Caco-2 (cell line): ENCODE data around the gene PAGE4. TPM values are rescaled to one million over a fixed set of nuclear protein-coding genes. Genes with fewer than 3 reads are reported as not detected.
A peak's percentile ranks its signal among the peaks of the same experiment; 100 is the strongest.

ENCODE experiments used
- Bru-seq: library from RNA; stranded (reverse); fragments of 400-500 nt; gene quantifications from one replicate; lab custom pipeline; 2021; lab: Mats Ljungman, UMichigan
- BruChase-seq, 2 experiments: library from RNA; stranded (reverse); fragments of 400-500 nt; gene quantifications; one replicate each; lab custom pipeline; 2021; lab: Mats Ljungman, UMichigan
- BruUV-seq: library from RNA; stranded (reverse); fragments of 400-500 nt; replicated peaks from 2 replicates; lab custom pipeline; 2021; lab: Mats Ljungman, UMichigan
- CTCF ChIA-PET: fragments of 300-600 bp; sonication (Branson Sonifier 250); formaldehyde crosslinking; loops from one replicate; lab custom pipeline; 2022; ENCODE audit warnings: antibody characterized with exemption; lab: Charles Lee
- POLR2A ChIA-PET: fragments of 300-600 bp; sonication (Branson Sonifier 250); formaldehyde crosslinking; loops from one replicate; lab custom pipeline; 2022; ENCODE audit warnings: antibody characterized with exemption; lab: Charles Lee
- DNase-seq, 2 experiments: peaks; one replicate each; pipeline versions ENCODE4 v3.0.0 to v3.0.0-alpha.2; 2020 to 2022
- H3K27me3 ChIP-seq: replicated peaks from 2 replicates; pipeline ENCODE4 v1.6.0; 2011; ENCODE audit warnings: low read length; ENCODE audit not compliant: control insufficient read depth, insufficient read depth
- H3K36me3 ChIP-seq: 2 replicates; pipeline ENCODE4 v1.5.1; 2011; ENCODE audit warnings: low read length; ENCODE audit not compliant: control insufficient read depth, insufficient read depth
- H3K4me1 ChIP-seq: fragments of 250-450 bp; sonication (Bioruptor Pico); 2 replicates; pipeline ENCODE4 v1.5.1; 2020; ENCODE audit warnings: mild to moderate bottlenecking
- H3K4me3 ChIP-seq: 2 replicates; pipeline ENCODE4 v1.5.1; 2011; ENCODE audit warnings: low read depth, mild to moderate bottlenecking, control low read depth, low read length
- H3K9me3 ChIP-seq: fragments of 250-450 bp; sonication (Bioruptor Pico); 2 replicates; pipeline ENCODE4 v1.5.1; 2020; ENCODE audit warnings: mild to moderate bottlenecking, moderate library complexity
- H3K27ac Mint-ChIP-seq: one replicate; pipeline ENCODE4 v1.8.0; 2022; ENCODE audit warnings: mixed read lengths; ENCODE audit not compliant: unreplicated experiment
- H3K27me3 Mint-ChIP-seq: one replicate; pipeline ENCODE4 v1.8.0; 2022; ENCODE audit warnings: mixed read lengths; ENCODE audit not compliant: insufficient read depth, unreplicated experiment
- H3K36me3 Mint-ChIP-seq: one replicate; pipeline ENCODE4 v1.8.0; 2022; ENCODE audit warnings: mild to moderate bottlenecking, mixed read lengths; ENCODE audit not compliant: insufficient read depth, unreplicated experiment
- H3K4me1 Mint-ChIP-seq: one replicate; pipeline ENCODE4 v1.8.0; 2022; ENCODE audit warnings: low read depth, mixed read lengths; ENCODE audit not compliant: unreplicated experiment
- H3K4me3 Mint-ChIP-seq: one replicate; pipeline ENCODE4 v1.8.0; 2022; ENCODE audit warnings: mild to moderate bottlenecking, moderate library complexity, mixed read lengths; ENCODE audit not compliant: unreplicated experiment
- H3K9me3 Mint-ChIP-seq: one replicate; pipeline ENCODE4 v1.8.0; 2022; ENCODE audit warnings: mixed read lengths; ENCODE audit not compliant: unreplicated experiment
- intact Hi-C: fragments of 100-400 bp; cut with micrococcal nuclease; formaldehyde crosslinking; loops from one replicate; pipeline ENCODE4 v1.10.0; 2022; ENCODE audit not compliant: unreplicated experiment
- long read RNA-seq: library from polyadenylated mRNA; stranded (forward); transcript quantifications from one replicate; pipeline ENCODE4 v2.0.0, GENCODE V29; 2022
- total RNA-seq: library from RNA; stranded (reverse); gene quantifications from 2 replicates; pipeline ENCODE4 v1.2.3, GENCODE V29; 2022
- TF ChIP-seq, protein P1 (sequence below), 2 experiments: fragments of 200-600 bp in 1 of 2; IDR thresholded peaks; 1 replicate in 1 of 2; 2 replicates in 1 of 2; pipeline versions ENCODE4 v1.5.1 to v1.8.0; 2011 to 2022; ENCODE audit warnings: antibody characterized with exemption in 1 of 2, control low read depth in 1 of 2, inconsistent platforms in 1 of 2, low read depth in 1 of 2, low read length in 1 of 2, mild to moderate bottlenecking in 1 of 2, moderate library complexity in 1 of 2; ENCODE audit not compliant: insufficient read depth in 1 of 2, severe bottlenecking in 1 of 2, unreplicated experiment in 1 of 2

The PAGE4 gene, protein sequence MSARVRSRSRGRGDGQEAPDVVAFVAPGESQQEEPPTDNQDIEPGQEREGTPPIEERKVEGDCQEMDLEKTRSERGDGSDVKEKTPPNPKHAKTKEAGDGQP
- total RNA-seq (22.4 and 31.2 TPM in 2 replicates), Bru-seq, nascent RNA (percentile 42 among the genes with signal in this experiment), BruChase-seq, experiment 1, labeled RNA remaining after a 2-hour chase (percentile 43 among the genes with signal in this experiment), BruChase-seq, experiment 2, labeled RNA remaining after a 6-hour chase (percentile 54 among the genes with signal in this experiment)
- long read RNA-seq, transcript PAGE4-201 (5 exons, 499 nt), result major isoform, 6 of 15 reads
- long read RNA-seq, partial matches to known transcripts, result 3 of 15 reads
- long read RNA-seq, other reads (novel, unspliced or antisense), result 5 of 15 reads

DNA sequence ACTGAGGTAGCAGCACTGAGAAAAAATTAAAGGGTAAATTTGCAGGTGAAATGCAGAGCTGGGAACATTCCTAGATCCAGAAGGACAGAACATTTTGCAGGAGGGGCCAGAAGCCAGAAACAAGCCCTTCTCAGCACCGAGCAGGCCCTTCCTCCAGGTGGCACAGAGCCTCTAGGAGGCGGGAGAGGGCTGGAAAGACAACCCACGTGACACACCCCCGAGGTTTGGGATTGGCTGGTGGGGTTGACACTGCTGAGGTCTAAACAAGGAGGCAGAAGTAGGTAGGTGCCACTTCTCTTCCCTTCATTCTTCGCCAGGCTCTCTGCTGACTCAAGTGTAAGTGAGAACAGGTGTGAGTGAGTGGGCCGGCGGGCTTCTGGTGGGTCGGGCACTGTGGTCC, at the start of gene PAGE4:
TSS of gene PAGE4 (plus strand) at position 288 of the 400 bp plus-strand sequence. CDS start 1,126 bp downstream, outside the sequence.
- peaks cover 6% of the 10 kb centered on the region for H3K36me3 Mint-ChIP-seq
- no peak within 1 kb of the TSS for H3K27ac Mint-ChIP-seq
- no TSS peak for BruUV-seq
- Histone ChIP-seq H3K36me3 (no peaks in the 10 kb centered on the region), H3K4me1 (no peaks in the 10 kb centered on the region), H3K4me3 (no peak within 1 kb of the TSS), H3K27me3 (no peaks in the 10 kb centered on the region), H3K9me3 (no peaks in the 10 kb centered on the region)
- POLR2A ChIA-PET, result no interaction called here
- DNase-seq, result no peak
- no peaks in the 10 kb centered on the region for H3K27me3 Mint-ChIP-seq
- no peaks in the 10 kb centered on the region for H3K9me3 Mint-ChIP-seq
- H3K4me1 Mint-ChIP-seq, result no peaks in the 10 kb centered on the region
- TF ChIP-seq, protein P1, sequence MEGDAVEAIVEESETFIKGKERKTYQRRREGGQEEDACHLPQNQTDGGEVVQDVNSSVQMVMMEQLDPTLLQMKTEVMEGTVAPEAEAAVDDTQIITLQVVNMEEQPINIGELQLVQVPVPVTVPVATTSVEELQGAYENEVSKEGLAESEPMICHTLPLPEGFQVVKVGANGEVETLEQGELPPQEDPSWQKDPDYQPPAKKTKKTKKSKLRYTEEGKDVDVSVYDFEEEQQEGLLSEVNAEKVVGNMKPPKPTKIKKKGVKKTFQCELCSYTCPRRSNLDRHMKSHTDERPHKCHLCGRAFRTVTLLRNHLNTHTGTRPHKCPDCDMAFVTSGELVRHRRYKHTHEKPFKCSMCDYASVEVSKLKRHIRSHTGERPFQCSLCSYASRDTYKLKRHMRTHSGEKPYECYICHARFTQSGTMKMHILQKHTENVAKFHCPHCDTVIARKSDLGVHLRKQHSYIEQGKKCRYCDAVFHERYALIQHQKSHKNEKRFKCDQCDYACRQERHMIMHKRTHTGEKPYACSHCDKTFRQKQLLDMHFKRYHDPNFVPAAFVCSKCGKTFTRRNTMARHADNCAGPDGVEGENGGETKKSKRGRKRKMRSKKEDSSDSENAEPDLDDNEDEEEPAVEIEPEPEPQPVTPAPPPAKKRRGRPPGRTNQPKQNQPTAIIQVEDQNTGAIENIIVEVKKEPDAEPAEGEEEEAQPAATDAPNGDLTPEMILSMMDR (IDR thresholded peaks at IDR 0.05; ENCODE audit: insufficient read depth in 1 of 2, low read depth in 1 of 2, low read length in 1 of 2, severe bottlenecking in 1 of 2, unreplicated experiment in 1 of 2), result no peak
- intact Hi-C loops, result no loop called here
- CTCF ChIA-PET, result no interaction called here
- H3K4me3 Mint-ChIP-seq, result peak within 1 kb of the TSS; percentile 22

DNA sequence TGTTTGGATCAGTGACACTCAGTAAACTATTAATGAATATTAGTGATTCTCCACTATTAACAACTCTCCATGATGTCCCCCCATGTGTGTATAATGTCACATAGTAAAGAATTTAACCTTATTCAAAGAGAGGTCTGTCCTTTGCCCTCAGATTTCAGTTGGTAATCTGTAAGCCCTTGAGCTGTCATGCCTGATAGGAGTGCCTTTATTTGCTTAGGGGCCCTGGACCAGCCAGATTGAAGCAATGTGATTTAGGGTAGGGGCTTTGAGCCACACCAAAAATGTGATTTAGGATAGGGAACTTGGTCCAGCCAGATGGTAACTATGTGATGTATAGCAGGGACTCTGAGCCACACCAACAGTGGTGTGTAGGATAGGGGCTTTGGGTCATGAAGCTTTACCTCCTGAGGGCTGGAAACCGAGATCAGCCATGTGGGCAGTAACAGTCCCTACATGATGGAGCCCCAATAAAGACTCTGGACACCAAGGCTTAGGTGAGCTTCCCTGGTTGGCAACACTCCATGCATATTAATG, 44.3 kb upstream of the PAGE4 start:
- H3K27me3 Mint-ChIP-seq, result no peaks in the 10 kb centered on the region
- Histone ChIP-seq H3K4me1 (0 out of 2 replicates have a peak, but pooled peaks cover 5% of the 10 kb centered on the region), H3K27me3 (no peaks in the 10 kb centered on the region), H3K4me3 (no peak overlapping the region), H3K9me3 (no peaks in the 10 kb centered on the region), H3K36me3 (no peaks in the 10 kb centered on the region)
- CTCF ChIA-PET, result no interaction called here
- no peak overlapping the region for H3K27ac Mint-ChIP-seq
- no peaks in the 10 kb centered on the region for H3K4me1 Mint-ChIP-seq
- no peak for DNase-seq
- no peaks in the 10 kb centered on the region for H3K9me3 Mint-ChIP-seq
- POLR2A ChIA-PET, result no interaction called here
- TF ChIP-seq, protein P1 (IDR thresholded peaks at IDR 0.05; ENCODE audit: insufficient read depth in 1 of 2, low read depth in 1 of 2, low read length in 1 of 2, severe bottlenecking in 1 of 2, unreplicated experiment in 1 of 2), result no peak
- no TSS peak for BruUV-seq
- no peak overlapping the region for H3K4me3 Mint-ChIP-seq
- intact Hi-C loops, result no loop called here
- H3K36me3 Mint-ChIP-seq, result no peaks in the 10 kb centered on the region

DNA sequence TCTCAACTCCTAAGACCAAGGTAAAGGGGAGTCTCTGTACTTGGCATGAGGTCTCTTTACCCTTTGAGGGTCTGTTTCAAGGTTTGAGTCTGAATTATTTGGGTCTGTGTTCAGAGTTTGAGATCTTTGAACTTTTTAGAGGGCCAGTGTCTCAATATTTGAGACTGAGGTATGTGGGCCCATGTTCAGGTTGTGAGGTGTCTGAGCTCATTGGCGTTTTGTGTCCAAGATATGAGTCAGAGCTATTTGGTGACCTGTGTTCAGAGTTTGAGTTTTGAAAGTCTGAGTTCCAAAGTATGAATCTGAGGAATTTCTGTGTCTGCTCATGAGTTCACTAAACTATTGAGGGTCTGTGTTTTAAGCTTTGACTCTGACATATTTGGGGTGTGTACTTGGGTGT, 36.7 kb upstream of the PAGE4 start:
- TF ChIP-seq, protein P1 (IDR thresholded peaks at IDR 0.05; ENCODE audit: insufficient read depth in 1 of 2, low read depth in 1 of 2, low read length in 1 of 2, severe bottlenecking in 1 of 2, unreplicated experiment in 1 of 2), result no peak
- Mint-ChIP-seq H3K27me3 (no peaks in the 10 kb centered on the region), H3K9me3 (no peaks in the 10 kb centered on the region), H3K4me3 (no peak overlapping the region), H3K36me3 (no peaks in the 10 kb centered on the region), H3K4me1 (no peaks in the 10 kb centered on the region), H3K27ac (no peak overlapping the region)
- no TSS peak for BruUV-seq
- Histone ChIP-seq H3K4me1 (no peaks in the 10 kb centered on the region), H3K27me3 (no peaks in the 10 kb centered on the region), H3K36me3 (no peaks in the 10 kb centered on the region), H3K4me3 (no peak overlapping the region), H3K9me3 (no peaks in the 10 kb centered on the region)
- intact Hi-C loops, result no loop called here
- DNase-seq, result no peak
- ChIA-PET CTCF (no interaction called here), POLR2A (no interaction called here)
